Measurements from ENCODE around the gene RGS19. TPM values are rescaled to one million over a fixed set of nuclear protein-coding genes. Genes with fewer than 3 reads are reported as not detected.

The RGS19 gene
- total RNA-seq, 4 donors from 2014 or later, result 10.4 to 26.4 (median 16.6) TPM

GRCh38 chr20:64096535-64096934 is 17.2 kb upstream of the RGS19 start:
- intact Hi-C loops (cut with DNase I; ENCODE audit: low total_unique reads), result no loop called here
- TF ChIP-seq POLR2A (IDR thresholded peaks at IDR 0.05), result no peak
- WGBS, 2 donors, result 84 to 93% methylated on average over 6 of the region's 6 CpGs
- H3K4me3 ChIP-seq (ENCODE audit: low read depth, poor library complexity, severe bottlenecking), result no peak overlapping the region
- DNase-seq (ENCODE audit: low spot score in 2 of 2), result no peak

GRCh38 chr20:64095927-64096326 is 16.6 kb upstream of the RGS19 start:
- 50 to 66% methylated on average over 11 of the region's 11 CpGs for WGBS, 2 donors
- intact Hi-C loops (cut with DNase I; ENCODE audit: low total_unique reads), result no loop called here
- no peak for DNase-seq (ENCODE audit: low spot score in 2 of 2)
- TF ChIP-seq POLR2A (IDR thresholded peaks at IDR 0.05) (no peak), CTCF (IDR thresholded peaks at IDR 0.05) (no peak)
- no peak overlapping the region for H3K4me3 ChIP-seq (ENCODE audit: low read depth, poor library complexity, severe bottlenecking)

GRCh38 chr20:64095455-64095854 is 16.1 kb upstream of the RGS19 start:
- intact Hi-C loops (cut with DNase I; ENCODE audit: low total_unique reads), result no loop called here
- 64 to 80% methylated on average over 4 of the region's 4 CpGs for WGBS, 2 donors
- DNase-seq (ENCODE audit: low spot score in 2 of 2), result no peak
- no peak for TF ChIP-seq CTCF (IDR thresholded peaks at IDR 0.05)
- no peak for TF ChIP-seq POLR2A (IDR thresholded peaks at IDR 0.05)
- no peak overlapping the region for H3K4me3 ChIP-seq (ENCODE audit: low read depth, poor library complexity, severe bottlenecking)

- DNase-seq (ENCODE audit: low spot score in 2 of 2), result no peak
- TF ChIP-seq POLR2A (IDR thresholded peaks at IDR 0.05) (no peak), CTCF (IDR thresholded peaks at IDR 0.05) (no peak)
- 50% methylated on average over 4 to 9 of the region's 9 CpGs for WGBS, 2 donors
- H3K4me3 ChIP-seq (ENCODE audit: low read depth, poor library complexity, severe bottlenecking), result no peak overlapping the region
- intact Hi-C loops (cut with DNase I; ENCODE audit: low total_unique reads), result no loop called here
Observed at GRCh38 chr20:64093013-64093503, 13.7 kb upstream of the RGS19 start.

GRCh38 chr20:64092258-64093012 is 13.1 kb upstream of the RGS19 start:
- intact Hi-C loops (cut with DNase I; ENCODE audit: low total_unique reads), result no loop called here
- no peak for DNase-seq (ENCODE audit: low spot score in 2 of 2)
- 33 to 39% methylated on average over 21 to 26 of the region's 27 CpGs for WGBS, 2 donors
- no peak overlapping the region for H3K4me3 ChIP-seq (ENCODE audit: low read depth, poor library complexity, severe bottlenecking)
- TF ChIP-seq POLR2A (IDR thresholded peaks at IDR 0.05), result no peak
- TF ChIP-seq CTCF (IDR thresholded peaks at IDR 0.05), result no peak

- TF ChIP-seq POLR2A (IDR thresholded peaks at IDR 0.05) (no peak), CTCF (IDR thresholded peaks at IDR 0.05) (no peak)
- H3K4me3 ChIP-seq (ENCODE audit: low read depth, poor library complexity, severe bottlenecking), result no peak overlapping the region
- WGBS, 2 donors, result 25 to 30% methylated on average over 10 to 16 of the region's 16 CpGs
- intact Hi-C loops (cut with DNase I; ENCODE audit: low total_unique reads), result no loop called here
- DNase-seq (ENCODE audit: low spot score in 2 of 2), result no peak
Observed at GRCh38 chr20:64091770-64092169, 12.5 kb upstream of the RGS19 start.
